HL-60/S4 treated with retinoic acid at 250 ng/mL for 4 days and 3 days (cell line): ENCODE results near the gene RBFOX2.

Source experiments
- in situ Hi-C: fragments of 300-500 bp; cut with MboI; formaldehyde crosslinking; loops from 2 replicates; pipeline ENCODE4 v1.7.0; 2022; ENCODE audit warnings: low sequenced_read_pairs

RBFOX2 gene

GRCh38 chr22:35978889-35979288 is 49.7 kb downstream of the RBFOX2 start:
- in situ Hi-C loops: no loop called here

GRCh38 chr22:35978201-35978600 is 50.4 kb downstream of the RBFOX2 start:
- in situ Hi-C loops: no loop called here

- in situ Hi-C loops: no loop called here
These were observed 51.5 kb downstream of the RBFOX2 start for GRCh38 chr22:35977136-35977535.

GRCh38 chr22:35973388-35973787 is 55.2 kb downstream of the RBFOX2 start:
- in situ Hi-C loops: no loop called here

GRCh38 chr22:35972559-35972958 is 56.1 kb downstream of the RBFOX2 start:
- in situ Hi-C loops: no loop called here

GRCh38 chr22:35971456-35972119 is 57.0 kb downstream of the RBFOX2 start:
- in situ Hi-C loops: no loop called here

GRCh38 chr22:35970616-35971455 is 57.8 kb downstream of the RBFOX2 start:
- in situ Hi-C loops: no loop called here

- in situ Hi-C loops: no loop called here
These were observed 61.6 kb downstream of the RBFOX2 start for GRCh38 chr22:35967046-35967397.

GRCh38 chr22:35966314-35967045 is 62.1 kb downstream of the RBFOX2 start:
- in situ Hi-C loops: no loop called here

- in situ Hi-C loops: no loop called here
These were observed 65.3 kb downstream of the RBFOX2 start for GRCh38 chr22:35963237-35963810.

- in situ Hi-C loops: no loop called here
These were observed 66.9 kb downstream of the RBFOX2 start for GRCh38 chr22:35961480-35962295.

- in situ Hi-C loops: no loop called here
These were observed 67.8 kb downstream of the RBFOX2 start for GRCh38 chr22:35960854-35961253.

- in situ Hi-C loops: no loop called here
These were observed 69.4 kb downstream of the RBFOX2 start for GRCh38 chr22:35959121-35959800.

GRCh38 chr22:35958334-35958733 is 70.3 kb downstream of the RBFOX2 start:
- in situ Hi-C loops: no loop called here

- in situ Hi-C loops: no loop called here
These were observed 71.0 kb downstream of the RBFOX2 start for GRCh38 chr22:35957589-35957988.

GRCh38 chr22:35956850-35957249 is 71.8 kb downstream of the RBFOX2 start:
- in situ Hi-C loops: no loop called here

GRCh38 chr22:35955546-35955945 is 73.1 kb downstream of the RBFOX2 start:
- in situ Hi-C loops: no loop called here

- in situ Hi-C loops: no loop called here
These were observed 76.0 kb downstream of the RBFOX2 start for GRCh38 chr22:35952576-35952975.

GRCh38 chr22:35950262-35950661 is 78.4 kb downstream of the RBFOX2 start:
- in situ Hi-C loops: no loop called here

- in situ Hi-C loops: no loop called here
These were observed 79.4 kb downstream of the RBFOX2 start for GRCh38 chr22:35949243-35949642.
